GM19043 (cell line): ENCODE measurements around the gene L3MBTL2.

Experiments used
- ATAC-seq: cut with Tn5 transposase; IDR thresholded peaks from one replicate; pipeline ENCODE4 v1.9.1; 2021; ENCODE audit warnings: low read depth; ENCODE audit not compliant: unreplicated experiment

L3MBTL2 gene

GRCh38 chr22:41204066-41204465 lies 1.0 kb upstream of the L3MBTL2 start:
- no peak for ATAC-seq

DNA sequence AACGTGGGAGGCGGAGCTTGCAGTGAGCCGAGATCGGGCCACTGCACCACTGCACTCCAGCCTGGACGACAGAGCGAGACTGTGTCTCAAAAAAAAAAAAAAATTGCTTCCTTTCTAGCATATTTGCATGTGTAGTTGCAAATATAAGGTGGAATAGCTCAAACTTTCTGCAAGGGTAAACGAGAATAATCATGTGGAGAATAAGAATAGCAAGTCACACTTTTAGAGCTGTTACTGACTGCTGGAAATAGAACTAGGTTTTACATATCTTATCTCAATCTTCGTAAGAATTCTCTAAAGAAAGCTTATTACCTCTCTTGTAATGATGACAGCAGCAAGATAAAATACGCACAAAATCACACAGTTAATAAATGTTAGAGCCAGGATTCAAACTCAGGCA lies 1.6 kb downstream of the L3MBTL2 start:
- no peak for ATAC-seq

- ATAC-seq, result no peak
These were observed 10.3 kb downstream of the L3MBTL2 start for GRCh38 chr22:41215409-41215808.

DNA sequence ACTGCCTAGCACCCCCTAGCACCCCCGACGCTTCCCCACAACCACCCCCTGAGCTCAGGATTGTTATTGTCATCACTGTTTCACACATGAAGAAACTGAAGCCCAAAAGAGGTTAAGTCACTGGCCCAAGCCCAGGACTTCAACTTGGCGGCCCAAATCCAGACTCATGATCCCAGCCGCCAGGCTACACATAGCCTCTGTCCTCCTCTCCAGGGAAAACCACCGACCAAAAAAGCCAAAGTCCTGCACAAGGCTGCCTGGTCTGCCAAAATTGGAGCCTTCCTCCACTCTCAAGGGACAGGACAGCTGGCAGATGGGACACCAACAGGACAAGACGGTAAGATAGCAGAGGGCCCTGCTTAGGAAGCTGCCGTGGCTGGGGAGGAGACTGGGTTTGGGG lies 10.8 kb downstream of the L3MBTL2 start:
- no peak for ATAC-seq

DNA sequence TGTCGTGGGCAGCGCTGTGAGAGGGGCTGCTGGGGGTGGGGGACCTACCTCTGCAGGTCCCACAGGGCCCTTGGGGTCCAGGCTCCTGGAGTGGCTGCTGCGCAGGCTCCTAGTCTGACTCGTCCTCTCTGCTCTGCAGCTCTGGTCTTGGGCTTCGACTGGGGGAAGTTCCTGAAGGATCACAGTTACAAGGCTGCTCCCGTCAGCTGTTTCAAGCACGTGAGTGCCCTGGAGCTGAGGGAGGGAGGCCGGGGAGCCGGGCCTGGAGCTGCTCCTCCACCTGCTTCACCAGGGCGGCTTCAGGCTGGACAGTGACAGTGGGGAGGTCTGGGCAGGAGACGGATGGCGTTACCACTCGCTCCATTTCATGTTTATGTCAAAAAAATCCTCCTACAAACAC lies 11.9 kb downstream of the L3MBTL2 start:
- no peak for ATAC-seq

DNA sequence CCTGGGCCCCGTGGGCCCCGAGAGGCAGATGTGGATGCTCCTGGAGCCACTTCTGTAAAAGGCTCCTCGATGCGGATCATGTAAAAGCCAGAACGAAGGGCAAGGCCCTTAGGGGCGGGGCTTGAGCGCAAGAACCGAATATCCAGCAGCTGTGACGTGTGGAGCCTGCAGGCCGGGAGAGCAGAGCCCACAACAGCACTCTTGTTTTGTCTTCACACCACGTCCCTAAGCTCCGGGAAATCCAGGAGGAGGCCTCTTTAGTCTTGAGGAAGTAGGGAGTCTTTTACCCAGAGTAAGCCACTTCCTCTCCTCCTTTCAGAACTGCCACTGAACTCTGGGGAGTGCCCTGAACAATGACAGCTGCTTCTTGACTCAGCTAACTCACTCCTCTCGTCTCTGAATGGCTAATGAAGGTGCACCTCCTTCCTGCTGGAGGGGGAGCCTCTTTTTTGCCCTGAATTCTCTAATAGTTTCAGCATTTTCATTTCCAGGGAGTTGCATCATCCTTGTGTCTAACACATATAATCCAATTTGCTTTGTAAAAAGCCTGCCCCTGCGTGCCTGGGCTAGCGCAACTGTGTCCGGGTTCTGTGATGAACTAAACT lies 12.5 kb downstream of the L3MBTL2 start:
- no peak for ATAC-seq

- no peak for ATAC-seq
These were observed 17.9 kb downstream of the L3MBTL2 start for GRCh38 chr22:41222846-41223507.

DNA sequence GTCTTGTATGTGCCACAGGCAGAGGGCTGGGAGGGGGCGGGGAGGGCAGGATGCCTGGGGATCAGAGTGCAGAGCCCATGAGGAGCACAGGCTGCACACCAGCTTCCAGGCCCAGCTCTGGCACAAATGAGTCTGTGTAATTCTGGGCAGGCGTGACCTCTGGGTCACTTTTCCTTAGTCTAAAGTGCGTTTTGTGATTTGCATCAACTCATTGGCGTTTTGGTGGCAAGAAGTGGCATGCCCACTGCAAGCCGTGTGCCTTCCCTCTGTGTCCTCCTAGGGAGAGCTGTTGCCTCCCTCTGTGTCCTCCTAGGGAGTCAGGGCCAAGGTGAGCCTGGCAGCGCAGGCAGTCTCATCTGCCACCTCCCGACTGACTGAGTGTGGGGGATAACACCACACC lies 18.4 kb downstream of the L3MBTL2 start:
- no peak for ATAC-seq

- no peak for ATAC-seq
These were observed 21.9 kb downstream of the L3MBTL2 start for GRCh38 chr22:41226723-41227655.

GRCh38 chr22:41229215-41229614 lies 24.1 kb downstream of the L3MBTL2 start:
- ATAC-seq, result no peak

- ATAC-seq, result no peak
These were observed 24.8 kb downstream of the L3MBTL2 start for GRCh38 chr22:41229730-41230400.

DNA sequence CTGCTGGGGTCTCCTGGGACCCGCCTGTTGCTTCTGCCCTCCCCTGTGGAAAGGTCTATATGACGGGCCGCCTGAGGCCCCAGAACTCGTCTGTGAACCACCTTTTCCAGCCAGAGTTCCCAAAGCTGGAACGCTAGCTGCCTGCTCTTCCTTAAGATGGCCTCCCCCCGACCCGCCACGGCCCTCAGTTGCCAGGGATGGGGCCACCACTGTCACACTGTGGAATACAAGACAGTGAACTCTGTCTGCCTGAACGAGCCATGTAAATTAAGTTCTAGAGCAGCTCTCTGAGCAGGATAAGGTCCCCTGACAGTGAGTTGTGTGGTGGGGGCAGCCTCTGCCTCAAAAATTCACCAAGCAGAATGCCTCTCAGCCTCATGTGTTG lies 25.3 kb downstream of the L3MBTL2 start:
- ATAC-seq, result no peak

DNA sequence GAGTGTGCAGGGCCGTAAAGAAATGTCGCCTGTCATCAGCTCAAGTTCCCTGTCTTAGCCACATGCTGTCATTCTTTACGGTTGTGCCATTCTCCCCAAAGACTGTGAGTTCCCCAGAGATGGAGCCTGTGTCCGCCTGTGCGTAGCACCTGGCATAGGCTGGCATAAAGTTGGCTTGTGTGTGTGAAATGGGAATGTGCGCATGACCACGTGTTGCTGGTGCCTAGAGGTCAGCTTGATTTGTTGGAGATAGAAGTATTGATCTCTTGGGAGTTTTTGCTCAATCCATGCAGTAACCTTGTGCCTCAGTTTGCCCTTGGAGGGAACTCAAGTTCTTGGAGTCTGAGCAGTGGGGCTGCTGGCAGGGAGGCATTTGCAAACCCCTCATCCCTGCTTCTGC lies 26.3 kb downstream of the L3MBTL2 start:
- no peak for ATAC-seq

DNA sequence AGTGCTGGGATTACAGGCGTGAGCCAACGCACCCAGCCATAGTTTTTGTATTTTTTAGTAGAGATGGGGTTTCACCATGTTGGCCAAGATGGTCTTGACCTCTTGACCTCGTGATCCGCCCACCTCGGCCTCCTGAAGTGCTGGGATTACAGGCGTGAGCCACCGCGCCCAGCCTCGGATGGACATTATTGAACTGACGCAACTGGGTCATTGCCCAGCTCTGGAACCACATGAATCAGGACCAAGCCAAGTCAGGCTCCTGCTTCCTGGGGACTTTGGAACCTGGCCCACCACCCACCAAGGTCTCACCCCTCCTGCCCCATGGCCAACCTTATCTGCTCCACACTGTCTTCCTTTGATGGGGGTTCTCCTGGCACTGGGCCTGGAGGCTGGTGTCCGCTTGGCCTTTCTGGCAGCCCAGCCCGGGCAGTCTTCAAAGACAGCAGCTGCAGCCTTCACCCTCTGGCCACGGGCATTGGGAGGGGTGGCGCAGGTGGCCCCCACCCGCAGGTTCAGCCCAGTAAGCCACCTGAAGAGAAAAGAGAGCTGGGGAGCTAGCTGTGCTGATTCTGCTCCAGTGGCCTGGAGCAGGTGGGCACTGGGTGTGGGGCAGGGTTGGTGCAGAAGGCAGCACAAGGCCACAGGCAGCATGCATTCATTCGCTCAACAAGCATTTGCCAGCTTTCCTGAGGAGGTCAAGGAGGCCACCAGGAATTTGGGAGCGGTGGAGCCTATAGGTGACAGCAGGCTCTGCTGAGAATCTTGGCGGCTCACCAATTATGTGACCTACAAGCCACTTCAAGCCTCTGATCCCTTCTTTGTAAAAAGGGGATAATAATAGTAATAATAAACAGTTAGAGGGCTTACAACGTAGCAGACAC lies 29.9 kb downstream of the L3MBTL2 start:
- no peak for ATAC-seq

DNA sequence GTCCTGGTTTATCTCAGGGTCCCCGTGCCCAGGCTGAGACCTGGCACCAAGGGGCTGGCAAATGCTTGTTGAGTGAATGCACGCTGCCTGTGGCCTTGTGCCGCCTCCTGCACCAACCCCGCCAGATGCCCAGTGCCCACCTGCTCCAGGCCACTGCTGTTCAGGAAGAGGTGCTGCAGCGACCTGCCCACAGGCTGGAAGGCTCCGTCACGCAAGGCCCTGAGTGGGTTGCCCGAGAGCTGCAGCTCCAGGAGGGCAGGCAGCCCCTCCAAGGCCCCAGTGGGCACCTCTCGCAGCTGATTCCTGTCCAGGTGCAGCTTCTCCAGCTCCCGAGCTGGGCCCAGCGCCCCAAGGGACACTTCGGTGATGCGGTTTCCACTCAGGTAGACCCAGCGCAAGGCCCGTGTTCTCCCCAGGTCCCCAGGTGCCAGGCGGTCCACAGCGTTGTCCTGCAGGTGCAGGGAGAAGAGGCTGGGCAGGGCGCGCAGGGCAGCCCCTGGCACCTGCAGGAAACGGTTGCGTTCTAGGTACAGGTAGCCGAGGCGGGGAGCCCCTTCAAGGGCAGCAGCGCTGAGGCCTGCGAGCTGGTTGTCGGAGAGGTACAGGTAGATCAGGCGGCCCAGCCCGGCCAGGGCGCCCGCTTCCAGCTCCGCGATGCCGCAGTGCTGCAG lies 32.1 kb downstream of the L3MBTL2 start:
- ATAC-seq, result no peak

DNA sequence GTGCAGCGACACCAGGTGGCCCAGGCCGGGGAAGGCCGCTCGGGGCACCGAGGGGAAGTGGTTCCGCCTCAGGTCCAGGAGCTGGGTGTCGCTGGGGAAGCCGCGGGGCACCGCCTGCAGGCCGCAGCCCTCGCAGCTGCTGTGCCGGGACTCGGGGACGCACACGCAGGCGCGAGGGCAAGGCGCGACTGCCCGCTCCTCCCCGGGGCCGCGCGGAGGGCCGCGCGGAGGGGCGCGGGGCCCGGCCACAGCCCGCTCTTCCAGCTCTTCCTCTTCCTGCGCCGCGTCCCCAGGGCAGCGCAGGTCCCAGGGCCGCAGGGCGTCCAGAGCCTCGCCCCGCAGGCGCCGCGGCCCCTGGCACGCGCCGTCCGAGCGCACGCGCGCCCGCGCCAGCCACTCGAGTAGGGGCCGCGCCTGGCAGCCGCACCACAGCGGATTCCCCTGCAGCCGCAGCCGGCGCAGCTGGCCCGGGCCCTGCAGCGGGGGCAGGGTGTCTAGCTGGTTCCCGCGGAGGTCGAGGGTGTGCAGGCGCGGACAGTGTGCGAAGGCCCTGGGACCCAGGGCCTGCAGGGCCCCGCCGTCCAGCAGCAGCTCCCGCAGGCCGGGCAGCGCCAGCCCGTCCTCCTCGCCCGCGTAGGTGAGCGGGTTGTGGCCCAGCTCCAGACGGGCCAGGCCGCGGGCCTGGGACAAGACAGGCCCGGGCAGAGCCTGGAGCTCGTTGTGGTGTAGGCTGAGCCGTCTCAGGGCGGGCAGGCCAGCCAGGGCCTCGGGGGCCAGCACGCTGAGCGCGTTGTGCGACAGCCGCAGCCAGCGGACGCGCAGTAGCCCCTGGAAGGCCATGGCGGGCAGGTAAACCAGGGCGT lies 32.8 kb downstream of the L3MBTL2 start:
- peak; percentile 81 for ATAC-seq

- ATAC-seq, result no peak
These were observed 33.7 kb downstream of the L3MBTL2 start for GRCh38 chr22:41238570-41239442.
